ENCODE data around the gene NHERF1.

GRCh38 chr17:74782571-74782970 is 34.1 kb downstream of the NHERF1 start:
- TF ChIP-seq CTCF (IDR thresholded peaks at IDR 0.05) (no peak), POLR2A (IDR thresholded peaks at IDR 0.05) (no peak), POLR2AphosphoS5 (IDR thresholded peaks at IDR 0.05) (no peak)

All from breast epithelium (tissue), 3 donors.